H9 (cell line): ENCODE data around the gene VPS13C. TPM values are rescaled to one million over a fixed set of nuclear protein-coding genes. Genes with fewer than 3 reads are reported as not detected.

ENCODE experiments used
- DNase-seq: peaks from one replicate; pipeline ENCODE4 v3.0.0-alpha.2; 2017
- H2AFZ ChIP-seq: one replicate; pipeline ENCODE4 v1.6.1; 2013; ENCODE audit warnings: mild to moderate bottlenecking, low read length, control low read depth, moderate library complexity
- H2AK5ac ChIP-seq: 2 replicates; pipeline ENCODE4 v1.6.1; 2013; ENCODE audit warnings: low read length, control low read depth, mixed read lengths; ENCODE audit not compliant: insufficient read length
- H2BK120ac ChIP-seq: one replicate; pipeline ENCODE4 v1.6.1; 2013; ENCODE audit warnings: low read depth, mild to moderate bottlenecking, low read length, control low read depth, inconsistent platforms; ENCODE audit not compliant: poor library complexity, severe bottlenecking
- H2BK12ac ChIP-seq: 2 replicates; pipeline ENCODE4 v1.6.1; 2013; ENCODE audit warnings: low read length, control low read depth, mixed read lengths, low read depth; ENCODE audit not compliant: insufficient read length
- H2BK15ac ChIP-seq: 2 replicates; pipeline ENCODE4 v1.6.1; 2013; ENCODE audit warnings: low read depth, low read length, control low read depth
- H2BK20ac ChIP-seq: one replicate; pipeline ENCODE4 v1.6.1; 2013; ENCODE audit warnings: low read depth, mild to moderate bottlenecking, low read length, control low read depth, inconsistent platforms; ENCODE audit not compliant: poor library complexity, severe bottlenecking
- H2BK5ac ChIP-seq: 2 replicates; pipeline ENCODE4 v1.6.1; 2013; ENCODE audit warnings: low read length, control low read depth, mixed read lengths; ENCODE audit not compliant: insufficient read length
- H3K14ac ChIP-seq: 2 replicates; pipeline ENCODE4 v1.6.1; 2013; ENCODE audit warnings: low read length, control low read depth; ENCODE audit not compliant: insufficient read depth
- H3K18ac ChIP-seq: 2 replicates; pipeline ENCODE4 v1.6.1; 2013; ENCODE audit warnings: low read depth, mild to moderate bottlenecking, mixed read lengths, low read length, control low read depth; ENCODE audit not compliant: insufficient read length
- H3K23ac ChIP-seq: 2 replicates; pipeline ENCODE4 v1.6.1; 2013; ENCODE audit warnings: low read length, control low read depth, mixed read lengths, low read depth; ENCODE audit not compliant: insufficient read length
- H3K23me2 ChIP-seq: 2 replicates; pipeline ENCODE4 v1.6.1; 2013; ENCODE audit warnings: low read depth, mild to moderate bottlenecking, mixed read lengths, low read length, control low read depth; ENCODE audit not compliant: insufficient read length, poor library complexity, severe bottlenecking
- H3K27ac ChIP-seq: 2 replicates; pipeline ENCODE4 v1.5.1; 2013; ENCODE audit warnings: low read length, control low read depth, mixed read lengths, low read depth; ENCODE audit not compliant: insufficient read length
- H3K27me3 ChIP-seq: 2 replicates; pipeline ENCODE4 v1.6.1; 2013; ENCODE audit warnings: low read length, control low read depth, inconsistent platforms; ENCODE audit not compliant: insufficient read depth
- H3K4ac ChIP-seq: 2 replicates; pipeline ENCODE4 v1.6.1; 2013; ENCODE audit warnings: low read depth, mild to moderate bottlenecking, control low read depth, inconsistent platforms, low read length, moderate library complexity
- H3K4me1 ChIP-seq: 2 replicates; pipeline ENCODE4 v1.6.1; 2013; ENCODE audit warnings: low read length, control low read depth, inconsistent platforms; ENCODE audit not compliant: insufficient read depth
- H3K4me2 ChIP-seq: 2 replicates; pipeline ENCODE4 v1.6.1; 2013; ENCODE audit warnings: low read length, control low read depth, mixed read lengths; ENCODE audit not compliant: insufficient read length, insufficient read depth
- H3K56ac ChIP-seq: 2 replicates; pipeline ENCODE4 v1.6.1; 2013; ENCODE audit warnings: low read depth, mild to moderate bottlenecking, mixed read lengths, low read length, control low read depth; ENCODE audit not compliant: insufficient read length
- H3K79me1 ChIP-seq: 2 replicates; pipeline ENCODE4 v1.6.1; 2013; ENCODE audit warnings: low read depth, mild to moderate bottlenecking, moderate library complexity, low read length, control low read depth, inconsistent platforms; ENCODE audit not compliant: insufficient read depth, poor library complexity, severe bottlenecking
- H3K79me2 ChIP-seq: 2 replicates; pipeline ENCODE4 v1.6.1; 2013; ENCODE audit warnings: low read length, control low read depth, inconsistent platforms; ENCODE audit not compliant: insufficient read depth
- H3K9ac ChIP-seq: 2 replicates; pipeline ENCODE4 v1.6.1; 2013; ENCODE audit warnings: low read length, control low read depth, mixed read lengths; ENCODE audit not compliant: insufficient read length; ENCODE audit errors: extremely low read depth
- H3K9me3 ChIP-seq: one replicate; pipeline ENCODE4 v1.6.1; 2013; ENCODE audit warnings: low read depth, low read length, inconsistent platforms; ENCODE audit not compliant: control insufficient read depth
- H3T11ph ChIP-seq: one replicate; pipeline ENCODE4 v1.6.1; 2013; ENCODE audit warnings: mild to moderate bottlenecking, low read length, control low read depth, inconsistent platforms
- H4K20me1 ChIP-seq: one replicate; pipeline ENCODE4 v1.6.1; 2013; ENCODE audit not compliant: control insufficient read depth, insufficient read length, insufficient read depth
- H4K5ac ChIP-seq: 2 replicates; pipeline ENCODE4 v1.6.1; 2013; ENCODE audit warnings: low read depth, mild to moderate bottlenecking, mixed read lengths, low read length, control low read depth; ENCODE audit not compliant: insufficient read length
- H4K8ac ChIP-seq: replicated peaks from 2 replicates; pipeline ENCODE4 v1.6.1; 2013; ENCODE audit warnings: low read length, control low read depth, mixed read lengths, low read depth; ENCODE audit not compliant: insufficient read length
- H4K91ac ChIP-seq: 2 replicates; pipeline ENCODE4 v1.6.1; 2013; ENCODE audit warnings: low read depth, mild to moderate bottlenecking, moderate library complexity, mixed read lengths, low read length, control low read depth; ENCODE audit not compliant: insufficient read length
- H3K27ac Mint-ChIP-seq, 3 experiments: 2 replicates in 2 of 3; 3 replicates in 1 of 3; pipeline ENCODE4 v1.8.0; 2020 to 2021; ENCODE audit warnings: mixed read lengths in 3 of 3, mild to moderate bottlenecking in 1 of 3, moderate library complexity in 1 of 3
- H3K27me3 Mint-ChIP-seq: 2 replicates; pipeline ENCODE4 v1.8.0; 2021; ENCODE audit warnings: low read depth, mild to moderate bottlenecking, moderate library complexity, mixed read lengths
- H3K36me3 Mint-ChIP-seq, 3 experiments: 2 replicates in 2 of 3; 3 replicates in 1 of 3; pipeline ENCODE4 v1.8.0; 2020 to 2021; ENCODE audit warnings: low read depth in 3 of 3, mixed read lengths in 3 of 3; ENCODE audit not compliant: insufficient read depth in 1 of 3
- H3K4me1 Mint-ChIP-seq, 2 experiments: 2 replicates each; pipeline ENCODE4 v1.8.0; 2020; ENCODE audit warnings: mixed read lengths in 2 of 2
- H3K4me3 Mint-ChIP-seq, 2 experiments: 2 replicates in 1 of 2; 3 replicates in 1 of 2; pipeline ENCODE4 v1.8.0; 2020 to 2021; ENCODE audit warnings: mild to moderate bottlenecking in 2 of 2, mixed read lengths in 2 of 2, moderate library complexity in 1 of 2
- H3K9me3 Mint-ChIP-seq, 2 experiments: 2 replicates in 1 of 2; 3 replicates in 1 of 2; pipeline ENCODE4 v1.8.0; 2020; ENCODE audit warnings: mild to moderate bottlenecking in 2 of 2, mixed read lengths in 2 of 2, moderate library complexity in 1 of 2
- WGBS: extraction: QIAGEN DNeasy Blood & Tissue Kit; methylation state at CpG from one replicate; pipeline ENCODE4 v1.1.7; 2013; ENCODE audit warnings: missing lambda C conversion rate, low lambda C conversion rate, mixed read lengths; ENCODE audit not compliant: insufficient read length; ENCODE audit errors: extremely low coverage; 5-methylcytosine and 5-hydroxymethylcytosine counted together
- total RNA-seq: library from RNA; stranded (reverse); gene quantifications from 2 replicates; pipeline ENCODE4 v1.2.1, GENCODE V29; 2021
- TF ChIP-seq, protein P1 (sequence below): fragments of 200-600 bp; sonication (generic); conservative IDR thresholded peaks from 3 replicates; pipeline ENCODE4 v1.8.0; 2021; ENCODE audit warnings: antibody characterized with exemption, mild to moderate bottlenecking

VPS13C gene
- total RNA-seq, 1 experiment from 2014 or later = 14.2 TPM

DNA sequence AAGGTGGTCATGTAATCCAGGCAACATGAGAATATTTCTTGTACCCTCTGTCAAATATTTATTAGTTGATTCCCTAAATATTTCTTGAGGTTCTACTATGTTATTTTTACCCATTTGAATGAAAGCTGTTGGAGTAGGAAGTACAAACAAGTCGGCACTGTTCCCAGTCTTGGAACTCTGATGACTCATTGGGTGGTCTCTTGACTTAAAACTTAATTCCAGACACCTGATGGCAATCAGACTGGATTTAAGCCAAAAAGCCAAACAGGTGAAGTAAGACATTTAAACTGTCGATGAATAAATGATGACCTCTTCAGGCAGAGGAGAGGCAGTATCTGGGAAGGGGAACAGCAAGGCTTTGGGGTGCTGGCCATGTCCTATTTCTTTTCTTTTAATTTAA, 29.4 kb upstream of the VPS13C start:
- no peak overlapping the region for H3T11ph ChIP-seq
- no peak overlapping the region for H3K4ac ChIP-seq
- peaks cover 0 to 3% of the 10 kb centered on the region in 2 experiments; a peak in 2 of 5 replicates for H3K9me3 Mint-ChIP-seq
- no peak overlapping the region for H2AFZ ChIP-seq
- no peaks in the 10 kb centered on the region for H3K27me3 Mint-ChIP-seq
- no peak overlapping the region for H4K5ac ChIP-seq
- no peak overlapping the region for H2AK5ac ChIP-seq
- H3K27me3 ChIP-seq = no peaks in the 10 kb centered on the region; the same call in 1 of the 2 replicates
- H3K18ac ChIP-seq = no peak overlapping the region
- no peak for DNase-seq
- H3K14ac ChIP-seq = no peak overlapping the region
- H4K8ac ChIP-seq = no peak overlapping the region
- no peaks in the 10 kb centered on the region for H3K23me2 ChIP-seq
- H3K27ac Mint-ChIP-seq = no peak overlapping the region
- H3K9me3 ChIP-seq = no peaks in the 10 kb centered on the region
- H2BK5ac ChIP-seq = no peak overlapping the region
- H3K9ac ChIP-seq = no peak overlapping the region
- H3K36me3 Mint-ChIP-seq = no peaks in the 10 kb centered on the region
- H3K4me1 ChIP-seq = no peaks in the 10 kb centered on the region
- no peak overlapping the region for H3K4me2 ChIP-seq
- no peak overlapping the region for H2BK20ac ChIP-seq
- H4K91ac ChIP-seq = no peak overlapping the region
- no peak overlapping the region for H2BK120ac ChIP-seq
- no peak overlapping the region for H3K27ac ChIP-seq
- no peaks in the 10 kb centered on the region for H3K79me1 ChIP-seq
- no CpG with 5 or more reads among the region's 2 CpGs for WGBS
- H3K56ac ChIP-seq = no peak overlapping the region
- TF ChIP-seq, protein P1, sequence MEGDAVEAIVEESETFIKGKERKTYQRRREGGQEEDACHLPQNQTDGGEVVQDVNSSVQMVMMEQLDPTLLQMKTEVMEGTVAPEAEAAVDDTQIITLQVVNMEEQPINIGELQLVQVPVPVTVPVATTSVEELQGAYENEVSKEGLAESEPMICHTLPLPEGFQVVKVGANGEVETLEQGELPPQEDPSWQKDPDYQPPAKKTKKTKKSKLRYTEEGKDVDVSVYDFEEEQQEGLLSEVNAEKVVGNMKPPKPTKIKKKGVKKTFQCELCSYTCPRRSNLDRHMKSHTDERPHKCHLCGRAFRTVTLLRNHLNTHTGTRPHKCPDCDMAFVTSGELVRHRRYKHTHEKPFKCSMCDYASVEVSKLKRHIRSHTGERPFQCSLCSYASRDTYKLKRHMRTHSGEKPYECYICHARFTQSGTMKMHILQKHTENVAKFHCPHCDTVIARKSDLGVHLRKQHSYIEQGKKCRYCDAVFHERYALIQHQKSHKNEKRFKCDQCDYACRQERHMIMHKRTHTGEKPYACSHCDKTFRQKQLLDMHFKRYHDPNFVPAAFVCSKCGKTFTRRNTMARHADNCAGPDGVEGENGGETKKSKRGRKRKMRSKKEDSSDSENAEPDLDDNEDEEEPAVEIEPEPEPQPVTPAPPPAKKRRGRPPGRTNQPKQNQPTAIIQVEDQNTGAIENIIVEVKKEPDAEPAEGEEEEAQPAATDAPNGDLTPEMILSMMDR = no peak
- no peaks in the 10 kb centered on the region for H3K79me2 ChIP-seq
- peaks cover 0 to 2% of the 10 kb centered on the region in 2 experiments; a peak in 2 of 4 replicates for H3K4me1 Mint-ChIP-seq
- H2BK12ac ChIP-seq = no peak overlapping the region
- no peaks in the 10 kb centered on the region for H4K20me1 ChIP-seq
- no peak overlapping the region for H3K4me3 Mint-ChIP-seq
- H2BK15ac ChIP-seq = no peak overlapping the region
- no peak overlapping the region for H3K23ac ChIP-seq
